ENCODE data around the gene CACNG1. TPM values are rescaled to one million over a fixed set of nuclear protein-coding genes. Genes with fewer than 3 reads are reported as not detected.

The CACNG1 gene
- total RNA-seq, 1 experiment from 2014 or later = not detected

GRCh38 chr17:67041941-67042899 is 2.1 kb upstream of the CACNG1 start:
- no peaks in the 10 kb centered on the region for H3K4me1 ChIP-seq (ENCODE audit: insufficient read depth, low read length)
- no peak overlapping the region for H2BK12ac ChIP-seq (ENCODE audit: insufficient read length, low read depth, low read length)
- no peak overlapping the region for H3K23ac ChIP-seq (ENCODE audit: insufficient read length, low read depth, low read length)
- H4K91ac ChIP-seq (ENCODE audit: insufficient read length, low read depth, low read length) = no peak overlapping the region
- H2BK120ac ChIP-seq (ENCODE audit: low read depth, low read length, poor library complexity, severe bottlenecking) = no peak overlapping the region
- no peak overlapping the region for H4K8ac ChIP-seq (replicated peaks; ENCODE audit: insufficient read length, low read depth, low read length)
- no peak overlapping the region for H3K9ac ChIP-seq (ENCODE audit: extremely low read depth, insufficient read length, low read length)
- H3K14ac ChIP-seq (ENCODE audit: insufficient read depth, low read length) = no peak overlapping the region
- H3K56ac ChIP-seq (ENCODE audit: insufficient read length, low read depth, low read length) = no peak overlapping the region
- no peak overlapping the region for H2BK5ac ChIP-seq (ENCODE audit: insufficient read length, low read length)
- no peak overlapping the region for H3K18ac ChIP-seq (ENCODE audit: insufficient read length, low read depth, low read length)
- no peak overlapping the region for H4K5ac ChIP-seq (ENCODE audit: insufficient read length, low read depth, low read length)
- no peaks in the 10 kb centered on the region for H3K9me3 ChIP-seq (ENCODE audit: control insufficient read depth, low read depth, low read length)
- no CpG with 5 or more reads among the region's 11 CpGs for WGBS (ENCODE audit: extremely low coverage, insufficient read length, low lambda C conversion rate)
- H3K79me2 ChIP-seq (ENCODE audit: insufficient read depth, low read length) = no peaks in the 10 kb centered on the region
- no peaks in the 10 kb centered on the region for H3K27me3 ChIP-seq (ENCODE audit: insufficient read depth, low read length)
- H3K23me2 ChIP-seq (ENCODE audit: insufficient read length, low read depth, low read length, poor library complexity, severe bottlenecking) = no peaks in the 10 kb centered on the region
- H3K79me1 ChIP-seq (ENCODE audit: insufficient read depth, low read depth, low read length, poor library complexity, severe bottlenecking) = no peaks in the 10 kb centered on the region
- no peaks in the 10 kb centered on the region for H4K20me1 ChIP-seq (ENCODE audit: control insufficient read depth, insufficient read depth, insufficient read length)
- no peak overlapping the region for H2BK20ac ChIP-seq (ENCODE audit: low read depth, low read length, poor library complexity, severe bottlenecking)
- peaks cover 0 to 1% of the 10 kb centered on the region in 2 experiments; a peak in 2 of 5 replicates for H3K9me3 Mint-ChIP-seq
- H3K36me3 Mint-ChIP-seq (ENCODE audit: insufficient read depth in 1 of 3, low read depth in 3 of 3) = no peaks in the 10 kb centered on the region; a peak in 1 of 7 replicates
- peaks cover 2% of the 10 kb centered on the region for H3K27me3 Mint-ChIP-seq (ENCODE audit: low read depth)
- H3T11ph ChIP-seq (ENCODE audit: low read length) = no peak overlapping the region
- no peak overlapping the region for H3K4ac ChIP-seq (ENCODE audit: low read depth, low read length)
- H3K4me2 ChIP-seq (ENCODE audit: insufficient read depth, insufficient read length, low read length) = no peak overlapping the region
- no peak overlapping the region for H3K27ac ChIP-seq (ENCODE audit: insufficient read length, low read depth, low read length)
- no peak overlapping the region for H2AFZ ChIP-seq (ENCODE audit: low read length)
- H3K4me3 Mint-ChIP-seq = no peak overlapping the region
- TF ChIP-seq, protein P1, sequence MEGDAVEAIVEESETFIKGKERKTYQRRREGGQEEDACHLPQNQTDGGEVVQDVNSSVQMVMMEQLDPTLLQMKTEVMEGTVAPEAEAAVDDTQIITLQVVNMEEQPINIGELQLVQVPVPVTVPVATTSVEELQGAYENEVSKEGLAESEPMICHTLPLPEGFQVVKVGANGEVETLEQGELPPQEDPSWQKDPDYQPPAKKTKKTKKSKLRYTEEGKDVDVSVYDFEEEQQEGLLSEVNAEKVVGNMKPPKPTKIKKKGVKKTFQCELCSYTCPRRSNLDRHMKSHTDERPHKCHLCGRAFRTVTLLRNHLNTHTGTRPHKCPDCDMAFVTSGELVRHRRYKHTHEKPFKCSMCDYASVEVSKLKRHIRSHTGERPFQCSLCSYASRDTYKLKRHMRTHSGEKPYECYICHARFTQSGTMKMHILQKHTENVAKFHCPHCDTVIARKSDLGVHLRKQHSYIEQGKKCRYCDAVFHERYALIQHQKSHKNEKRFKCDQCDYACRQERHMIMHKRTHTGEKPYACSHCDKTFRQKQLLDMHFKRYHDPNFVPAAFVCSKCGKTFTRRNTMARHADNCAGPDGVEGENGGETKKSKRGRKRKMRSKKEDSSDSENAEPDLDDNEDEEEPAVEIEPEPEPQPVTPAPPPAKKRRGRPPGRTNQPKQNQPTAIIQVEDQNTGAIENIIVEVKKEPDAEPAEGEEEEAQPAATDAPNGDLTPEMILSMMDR (conservative IDR thresholded peaks at IDR 0.05) = no peak
- H3K27ac Mint-ChIP-seq = no peak overlapping the region
- DNase-seq = no peak
- H2AK5ac ChIP-seq (ENCODE audit: insufficient read length, low read length) = no peak overlapping the region
- H2BK15ac ChIP-seq (ENCODE audit: low read depth, low read length) = no peak overlapping the region
- H3K4me1 Mint-ChIP-seq = peaks cover 8 to 13% of the 10 kb centered on the region in 2 experiments; a peak in 3 of 4 replicates

Data from H9 (cell line).